COLO668 (cell line): ENCODE results near the gene TDRD9.

Source experiments
- DNase-seq: peaks from one replicate; lab custom pipeline; 2025; ENCODE audit not compliant: unreplicated experiment; lab: John Stamatoyannopoulos, UW

The TDRD9 gene

GRCh38 chr14:103923863-103924262 lies 4.4 kb upstream of the TDRD9 start:
- no peak for DNase-seq

- DNase-seq, result no peak
Measured at GRCh38 chr14:103925316-103925715, 2.9 kb upstream of the TDRD9 start.

GRCh38 chr14:103927566-103927965 lies 690 bp upstream of the TDRD9 start:
- DNase-seq, result no peak

GRCh38 chr14:103930051-103930604 lies 1.9 kb downstream of the TDRD9 start:
- DNase-seq, result no peak

- no peak for DNase-seq
Measured at GRCh38 chr14:103931422-103931821, 3.2 kb downstream of the TDRD9 start.

GRCh38 chr14:103932791-103933490 lies 4.7 kb downstream of the TDRD9 start:
- DNase-seq, result no peak

GRCh38 chr14:103935102-103935501 lies 6.8 kb downstream of the TDRD9 start:
- no peak for DNase-seq

GRCh38 chr14:103941462-103941861 lies 13.2 kb downstream of the TDRD9 start:
- no peak for DNase-seq

- no peak for DNase-seq
Measured at GRCh38 chr14:103941973-103942736, 13.9 kb downstream of the TDRD9 start, which contains the start of gene RD3L. TSS of gene RD3L (minus strand) at chr14:103942529. CDS start at chr14:103941695, 834 bp downstream.

- DNase-seq, result no peak
Measured at GRCh38 chr14:103943673-103944072, 15.4 kb downstream of the TDRD9 start.

GRCh38 chr14:103946975-103947374 lies 18.7 kb downstream of the TDRD9 start:
- no peak for DNase-seq

GRCh38 chr14:103948442-103948841 lies 20.2 kb downstream of the TDRD9 start:
- DNase-seq, result no peak

GRCh38 chr14:103949131-103949790 lies 21.0 kb downstream of the TDRD9 start:
- DNase-seq, result no peak

GRCh38 chr14:103960457-103961055 lies 32.3 kb downstream of the TDRD9 start:
- DNase-seq, result no peak

GRCh38 chr14:103961928-103962578 lies 33.8 kb downstream of the TDRD9 start:
- no peak for DNase-seq

GRCh38 chr14:103966631-103967030 lies 38.4 kb downstream of the TDRD9 start:
- DNase-seq, result no peak

- no peak for DNase-seq
Measured at GRCh38 chr14:103969961-103970360, 41.7 kb downstream of the TDRD9 start.

GRCh38 chr14:103973354-103973753 lies 45.1 kb downstream of the TDRD9 start:
- DNase-seq, result no peak

GRCh38 chr14:103974575-103974974 lies 46.3 kb downstream of the TDRD9 start:
- DNase-seq, result no peak

GRCh38 chr14:103980623-103981238 lies 52.5 kb downstream of the TDRD9 start:
- peak; percentile 28 for DNase-seq
